Prostate gland (tissue), 2 donors: ENCODE results near the gene SLC12A5.
A peak's percentile ranks its signal among the peaks of the same experiment; 100 is the strongest.

ENCODE experiments used
- POLR2AphosphoS5 ChIP-seq: sonication (generic); formaldehyde crosslinking; IDR thresholded peaks from one replicate; pipeline ENCODE4 v1.6.1; 2017; ENCODE audit warnings: antibody characterized with exemption
- TF ChIP-seq, protein P1 (sequence below), 4 experiments: fragments of 200-600 bp in 2 of 4; fragments of 450-650 bp in 2 of 4; sonication (generic) in 2 of 4; IDR thresholded peaks; 1 replicate in 3 of 4; 2 replicates in 1 of 4; pipeline ENCODE4 v1.5.1; 2016 to 2019; ENCODE audit warnings: antibody characterized with exemption in 4 of 4, mild to moderate bottlenecking in 2 of 4, moderate library complexity in 2 of 4

DNA sequence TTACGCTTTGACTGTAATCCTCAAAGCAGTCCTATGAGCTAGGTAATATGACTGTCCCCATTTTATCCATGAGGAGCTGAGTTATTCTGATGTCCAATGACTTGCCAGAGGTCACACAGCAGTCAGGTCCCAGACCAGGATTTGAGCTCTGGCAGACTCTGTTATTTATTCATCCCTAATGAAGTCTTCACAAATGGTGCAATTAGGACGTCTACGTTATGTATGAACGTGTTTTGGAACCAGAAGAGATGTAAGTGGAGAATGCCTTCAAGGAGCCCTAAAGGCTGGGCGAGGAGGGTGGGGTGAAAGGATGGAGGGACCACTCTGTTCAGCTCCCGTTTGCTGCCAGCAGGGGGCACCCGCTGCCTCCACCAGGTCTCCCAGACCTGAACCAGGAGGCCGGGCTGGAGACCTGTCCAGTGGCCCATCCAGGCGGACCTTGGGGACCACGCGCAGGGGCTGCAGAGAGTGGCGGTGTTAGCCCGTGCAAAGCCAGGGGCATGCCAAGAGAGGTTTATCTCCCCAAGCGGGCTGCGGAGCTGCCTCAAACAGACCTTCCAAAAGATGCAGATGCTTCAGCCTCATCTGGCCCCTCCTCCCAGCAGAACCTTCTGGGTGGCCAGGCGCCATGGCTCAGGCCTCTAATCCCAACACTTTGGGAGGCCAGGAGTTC, 41.8 kb upstream of the SLC12A5 start:
- TF ChIP-seq, protein P1, sequence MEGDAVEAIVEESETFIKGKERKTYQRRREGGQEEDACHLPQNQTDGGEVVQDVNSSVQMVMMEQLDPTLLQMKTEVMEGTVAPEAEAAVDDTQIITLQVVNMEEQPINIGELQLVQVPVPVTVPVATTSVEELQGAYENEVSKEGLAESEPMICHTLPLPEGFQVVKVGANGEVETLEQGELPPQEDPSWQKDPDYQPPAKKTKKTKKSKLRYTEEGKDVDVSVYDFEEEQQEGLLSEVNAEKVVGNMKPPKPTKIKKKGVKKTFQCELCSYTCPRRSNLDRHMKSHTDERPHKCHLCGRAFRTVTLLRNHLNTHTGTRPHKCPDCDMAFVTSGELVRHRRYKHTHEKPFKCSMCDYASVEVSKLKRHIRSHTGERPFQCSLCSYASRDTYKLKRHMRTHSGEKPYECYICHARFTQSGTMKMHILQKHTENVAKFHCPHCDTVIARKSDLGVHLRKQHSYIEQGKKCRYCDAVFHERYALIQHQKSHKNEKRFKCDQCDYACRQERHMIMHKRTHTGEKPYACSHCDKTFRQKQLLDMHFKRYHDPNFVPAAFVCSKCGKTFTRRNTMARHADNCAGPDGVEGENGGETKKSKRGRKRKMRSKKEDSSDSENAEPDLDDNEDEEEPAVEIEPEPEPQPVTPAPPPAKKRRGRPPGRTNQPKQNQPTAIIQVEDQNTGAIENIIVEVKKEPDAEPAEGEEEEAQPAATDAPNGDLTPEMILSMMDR (IDR thresholded peaks at IDR 0.05), result peak; percentile 27 to 78 (median 54)
- TF ChIP-seq POLR2AphosphoS5, result no peak
